ENCODE results near the gene FCHO1. TPM values are rescaled to one million over a fixed set of nuclear protein-coding genes. Genes with fewer than 3 reads are reported as not detected.
"Not testable (repeated sequence)": the region's sequence is repeated elsewhere in the genome, so short reads cannot be mapped to it uniquely, and the experiment has no call there.

The FCHO1 gene
- total and polyA plus RNA-seq, 2 donors (not counting 1 experiment from before 2014, with no cell fraction given): 85.7 to 149 TPM

DNA sequence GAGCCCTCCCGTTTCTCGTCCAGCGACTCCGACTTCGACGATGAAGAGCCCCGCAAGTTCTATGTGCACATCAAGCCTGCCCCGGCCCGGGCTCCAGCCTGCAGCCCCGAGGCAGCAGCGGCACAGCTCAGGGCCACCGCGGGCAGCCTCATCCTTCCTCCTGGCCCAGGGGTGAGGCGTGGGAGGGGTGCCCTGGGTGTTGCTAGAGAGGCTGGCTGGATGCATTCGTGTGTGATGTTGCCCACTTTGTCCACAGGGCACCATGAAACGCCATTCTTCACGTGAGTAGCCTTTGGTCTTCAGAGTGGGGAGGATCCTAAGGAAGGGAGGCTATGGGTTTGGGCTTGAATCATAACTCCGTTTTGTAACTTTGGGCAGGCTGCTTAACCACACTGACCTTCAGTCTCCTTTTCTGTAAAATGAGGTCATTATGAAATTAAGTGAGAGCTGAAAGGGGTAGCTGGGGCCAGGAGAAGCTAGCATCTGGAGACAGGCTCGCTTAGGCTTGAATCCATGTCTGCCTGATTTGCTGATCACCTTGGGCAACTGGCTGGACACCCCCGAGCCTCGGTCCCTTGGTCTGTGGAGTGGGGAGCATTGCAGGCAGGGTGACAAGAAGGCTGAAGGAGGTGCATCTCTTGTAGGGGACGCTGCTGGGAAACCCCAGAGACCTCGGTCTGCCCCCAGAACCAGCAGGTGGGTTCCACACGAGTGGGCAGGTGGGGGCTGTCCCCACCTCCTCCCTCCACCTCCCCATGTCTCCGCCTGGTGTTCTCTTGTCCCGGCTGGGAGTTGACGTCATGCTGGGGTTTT lies 24.9 kb downstream of the FCHO1 start:
- WGBS (ENCODE audit: insufficient coverage): 42% methylated on average over 21 of the region's 27 CpGs
- ATAC-seq (ENCODE audit: low read depth): peak; percentile 88
- H3K4me1 ChIP-seq (ENCODE audit: control insufficient read depth in 2 of 2, insufficient read depth in 2 of 2, low read length in 2 of 2): peaks cover 42 to 49% of the 10 kb centered on the region in 2 donors
- H2AFZ ChIP-seq (ENCODE audit: insufficient read depth, low read depth, low read length, poor library complexity, severe bottlenecking): no peak overlapping the region
- peaks cover 23% of the 10 kb centered on the region for H4K20me1 ChIP-seq (ENCODE audit: control insufficient read depth, insufficient read depth, low read length, poor library complexity, severe bottlenecking)
- H3K4me1 Mint-ChIP-seq: peaks cover 41% of the 10 kb centered on the region
- peaks cover 3 to 48% of the 10 kb centered on the region in 2 experiments for H3K36me3 ChIP-seq (replicated peaks in 1 of 2; ENCODE audit: control extremely low read depth in 1 of 2, control insufficient read depth in 1 of 2, extremely low read depth in 1 of 2, insufficient read depth in 2 of 2, low read length in 1 of 2)
- peak overlapping the region; percentile 100 for H3K27ac Mint-ChIP-seq
- peak overlapping the region; percentile 78 for H3K4me2 ChIP-seq (replicated peaks; ENCODE audit: low read depth, low read length, poor library complexity, severe bottlenecking)
- ChIA-PET POLR2A (interaction anchor here (0.6 to 3.3 kb wide), 10 partner anchors 19 to 156 kb away, joined by 3 to 18 read pairs (median 4); partner anchors contain the start of genes FCHO1, JAK3 and RPL18A), CTCF (interaction anchor here (0.9 to 5.3 kb wide), 16 partner anchors 8 to 220 kb away, joined by 3 to 51 read pairs (median 8); partner anchors contain the start of genes B3GNT3, CCDC124, FCHO1 and JAK3)
- peak overlapping the region in 3 of 5 experiments; percentile 2 to 22 (median 16) for H3K4me3 ChIP-seq (ENCODE audit: control extremely low read depth in 1 of 5, extremely low read depth in 1 of 5, insufficient read depth in 1 of 5, low read depth in 2 of 5, low read length in 4 of 5)
- TF ChIP-seq, protein P1, sequence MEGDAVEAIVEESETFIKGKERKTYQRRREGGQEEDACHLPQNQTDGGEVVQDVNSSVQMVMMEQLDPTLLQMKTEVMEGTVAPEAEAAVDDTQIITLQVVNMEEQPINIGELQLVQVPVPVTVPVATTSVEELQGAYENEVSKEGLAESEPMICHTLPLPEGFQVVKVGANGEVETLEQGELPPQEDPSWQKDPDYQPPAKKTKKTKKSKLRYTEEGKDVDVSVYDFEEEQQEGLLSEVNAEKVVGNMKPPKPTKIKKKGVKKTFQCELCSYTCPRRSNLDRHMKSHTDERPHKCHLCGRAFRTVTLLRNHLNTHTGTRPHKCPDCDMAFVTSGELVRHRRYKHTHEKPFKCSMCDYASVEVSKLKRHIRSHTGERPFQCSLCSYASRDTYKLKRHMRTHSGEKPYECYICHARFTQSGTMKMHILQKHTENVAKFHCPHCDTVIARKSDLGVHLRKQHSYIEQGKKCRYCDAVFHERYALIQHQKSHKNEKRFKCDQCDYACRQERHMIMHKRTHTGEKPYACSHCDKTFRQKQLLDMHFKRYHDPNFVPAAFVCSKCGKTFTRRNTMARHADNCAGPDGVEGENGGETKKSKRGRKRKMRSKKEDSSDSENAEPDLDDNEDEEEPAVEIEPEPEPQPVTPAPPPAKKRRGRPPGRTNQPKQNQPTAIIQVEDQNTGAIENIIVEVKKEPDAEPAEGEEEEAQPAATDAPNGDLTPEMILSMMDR (IDR thresholded peaks at IDR 0.05): no peak
- TF ChIP-seq EZH2 (IDR thresholded peaks at IDR 0.05; ENCODE audit: borderline replicate concordance, insufficient read depth, low read depth, low read length, poor library complexity, severe bottlenecking): no peak
- H3K9me3 Mint-ChIP-seq (ENCODE audit: insufficient read depth): no peaks in the 10 kb centered on the region
- H3K9ac ChIP-seq (ENCODE audit: low read length): peak overlapping the region; percentile 33
- peak; percentile 95 for DNase-seq
- no peaks in the 10 kb centered on the region for H3K27me3 Mint-ChIP-seq
- no peaks in the 10 kb centered on the region for H3K9me3 ChIP-seq (ENCODE audit: control extremely low read depth in 1 of 3, control insufficient read depth in 2 of 3, insufficient read depth in 1 of 3, low read length in 2 of 3)
- no peaks in the 10 kb centered on the region for H3K27me3 ChIP-seq (replicated peaks in 1 of 4; ENCODE audit: control extremely low read depth in 1 of 4, control insufficient read depth in 3 of 4, insufficient read depth in 4 of 4, low read length in 3 of 4)
- H3K27ac ChIP-seq (ENCODE audit: low read length in 2 of 2): peak overlapping the region; percentile 90
- intact Hi-C loops (cut with micrococcal nuclease): loop anchor here (1.0 kb wide), 5 partner anchors 11 to 57 kb away; partner anchors contain the start of genes FCHO1 and MAP1S
- H3K4me3 Mint-ChIP-seq: peak overlapping the region; percentile 88
- peaks cover 37% of the 10 kb centered on the region for H3K79me2 ChIP-seq (ENCODE audit: control insufficient read depth, insufficient read depth, low read length)

DNA sequence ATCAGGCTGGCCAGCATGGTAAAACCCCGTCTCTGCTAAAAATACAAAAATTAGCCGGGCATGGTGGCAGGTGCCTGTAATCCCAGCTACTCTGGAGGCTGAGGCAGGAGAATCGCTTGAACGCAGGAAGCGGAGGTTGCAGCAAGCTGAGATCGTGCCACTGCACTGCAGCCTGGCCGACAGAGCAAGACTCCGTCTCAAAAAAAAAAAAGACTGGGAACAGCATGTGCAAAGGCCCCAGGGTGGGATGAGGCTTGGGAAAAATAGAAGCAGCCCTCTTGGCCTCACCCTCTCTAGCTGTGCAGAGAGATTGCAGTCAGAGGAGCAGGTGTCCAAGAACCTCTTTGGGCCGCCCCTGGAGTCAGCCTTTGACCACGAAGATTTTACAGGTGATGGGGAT lies 26.6 kb downstream of the FCHO1 start:
- H2AFZ ChIP-seq (ENCODE audit: insufficient read depth, low read depth, low read length, poor library complexity, severe bottlenecking); H3K9me3 ChIP-seq (ENCODE audit: control extremely low read depth in 1 of 3, control insufficient read depth in 2 of 3, insufficient read depth in 1 of 3, low read length in 2 of 3); H3K9me3 Mint-ChIP-seq (ENCODE audit: insufficient read depth); H3K27me3 Mint-ChIP-seq; H3K27ac ChIP-seq (ENCODE audit: low read length in 2 of 2); H3K4me2 ChIP-seq (replicated peaks; ENCODE audit: low read depth, low read length, poor library complexity, severe bottlenecking); ATAC-seq (ENCODE audit: low read depth); H3K4me3 ChIP-seq (ENCODE audit: control extremely low read depth in 1 of 5, extremely low read depth in 1 of 5, insufficient read depth in 1 of 5, low read depth in 2 of 5, low read length in 4 of 5); intact Hi-C loops (cut with micrococcal nuclease); DNase-seq; H3K9ac ChIP-seq (ENCODE audit: low read length); H3K27me3 ChIP-seq (replicated peaks in 1 of 4; ENCODE audit: control extremely low read depth in 1 of 4, control insufficient read depth in 3 of 4, insufficient read depth in 4 of 4, low read length in 3 of 4): not testable (repeated sequence)
- peak overlapping the region; percentile 26 for H3K4me3 Mint-ChIP-seq
- peaks cover 37% of the 10 kb centered on the region for H3K79me2 ChIP-seq (ENCODE audit: control insufficient read depth, insufficient read depth, low read length)
- H3K27ac Mint-ChIP-seq: peak overlapping the region; percentile 76
- H4K20me1 ChIP-seq (ENCODE audit: control insufficient read depth, insufficient read depth, low read length, poor library complexity, severe bottlenecking): peaks cover 23% of the 10 kb centered on the region
- H3K36me3 ChIP-seq (replicated peaks in 1 of 2; ENCODE audit: control extremely low read depth in 1 of 2, control insufficient read depth in 1 of 2, extremely low read depth in 1 of 2, insufficient read depth in 2 of 2, low read length in 1 of 2): peaks cover 3 to 47% of the 10 kb centered on the region in 2 experiments
- CTCF ChIA-PET: interaction anchor here (1.0 to 5.3 kb wide), 7 partner anchors 11 to 172 kb away, joined by 5 to 51 read pairs (median 10); partner anchors contain the start of gene FCHO1
- H3K4me1 ChIP-seq (ENCODE audit: control insufficient read depth in 2 of 2, insufficient read depth in 2 of 2, low read length in 2 of 2): peaks cover 42 to 49% of the 10 kb centered on the region in 2 donors
- POLR2A ChIA-PET: interaction anchor here (0.7 to 3.3 kb wide), 2 partner anchors 23 to 72 kb away, joined by 5 to 18 read pairs; no protein-coding TSS in a partner anchor
- H3K4me1 Mint-ChIP-seq: peaks cover 41% of the 10 kb centered on the region
- WGBS (ENCODE audit: insufficient coverage): 91% methylated on average over 10 of the region's 10 CpGs

All from B cell (primary cell).